Transverse colon (tissue), 4 donors: ENCODE measurements around the gene CACNA1C. TPM values are rescaled to one million over a fixed set of nuclear protein-coding genes. Genes with fewer than 3 reads are reported as not detected.

Experiments used
- DNase-seq: peaks from one replicate; pipeline ENCODE4 v3.0.0-alpha.2; 2019
- H3K27ac ChIP-seq, 4 donors: fragments of 200-600 bp; sonication (generic); 2 replicates each; pipeline ENCODE4 v1.5.1; 2016 to 2018; ENCODE audit warnings: inconsistent platforms in 4 of 4
- H3K27me3 ChIP-seq: fragments of 200-600 bp; sonication (generic); 2 replicates; pipeline ENCODE4 v1.5.1; 2017; ENCODE audit warnings: inconsistent platforms
- H3K36me3 ChIP-seq, 4 donors: fragments of 200-600 bp; sonication (generic); 2 replicates each; pipeline ENCODE4 v1.5.1; 2017 to 2019; ENCODE audit warnings: inconsistent platforms in 4 of 4
- H3K4me1 ChIP-seq, 4 donors: fragments of 200-600 bp; sonication (generic); 2 replicates each; pipeline ENCODE4 v1.5.1; 2017 to 2020; ENCODE audit warnings: inconsistent platforms in 4 of 4
- H3K4me3 ChIP-seq, 4 donors: fragments of 200-600 bp; sonication (generic); 1 replicate in 1 of 4; 2 replicates in 3 of 4; pipeline versions ENCODE4 v1.5.1 to v1.6.1; 2017 to 2019; ENCODE audit warnings: inconsistent platforms in 4 of 4
- H3K9me3 ChIP-seq, 2 donors: fragments of 200-600 bp; sonication (generic); 2 replicates each; pipeline ENCODE4 v1.5.1; 2017 to 2019; ENCODE audit warnings: inconsistent platforms in 2 of 2
- EP300 ChIP-seq: sonication (generic); formaldehyde crosslinking; IDR thresholded peaks from one replicate; pipeline ENCODE4 v1.6.1; 2017; ENCODE audit warnings: antibody characterized with exemption, low read depth
- POLR2A ChIP-seq: fragments of 450-650 bp; IDR thresholded peaks from one replicate; pipeline ENCODE4 v1.6.1; 2016; ENCODE audit warnings: antibody characterized with exemption, mild to moderate bottlenecking, moderate library complexity
- POLR2AphosphoS5 ChIP-seq, 3 donors: sonication (generic); formaldehyde crosslinking; IDR thresholded peaks; one replicate each; pipeline ENCODE4 v1.6.1; 2016; ENCODE audit warnings: antibody characterized with exemption in 3 of 3
- WGBS, 2 donors: methylation state at CpG; one replicate each; pipeline ENCODE4 v1.1.5; 2018; ENCODE audit warnings: low coverage in 1 of 2; 5-methylcytosine and 5-hydroxymethylcytosine counted together
- in situ Hi-C, 4 donors: fragments of 200-750 bp; cut with MboI; loops; one replicate each; pipeline versions ENCODE4 v1.15.0 to v1.15.1; 2017; ENCODE audit warnings: low sequenced_read_pairs in 3 of 4, low pct_ligation_motif_present in 1 of 4, low pct_unique_long_range_greater_than_20kb in 1 of 4
- intact Hi-C: fragments of 100-400 bp; cut with DNase I; formaldehyde crosslinking; loops from one replicate; pipeline ENCODE4 v1.15.1; 2023; ENCODE audit warnings: low total_unique reads
- total RNA-seq, 4 donors: library from RNA; depleted of rRNA; stranded (reverse); fragments of >200 nt; gene quantifications; one replicate each; pipeline ENCODE4 v1.1.0, GENCODE V29; 2016
- TF ChIP-seq, protein P1 (sequence below), 5 experiments: fragments of 200-600 bp in 3 of 5; fragments of 450-650 bp in 2 of 5; sonication (generic) in 3 of 5; IDR thresholded peaks; 1 replicate in 2 of 5; 2 replicates in 3 of 5; pipeline ENCODE4 v1.5.1; 2016 to 2017; ENCODE audit warnings: antibody characterized with exemption in 5 of 5, inconsistent platforms in 3 of 5, mild to moderate bottlenecking in 2 of 5, moderate library complexity in 1 of 5

Gene CACNA1C
- total RNA-seq, 4 donors from 2014 or later = 18.8 to 35.2 (median 24.8) TPM

DNA sequence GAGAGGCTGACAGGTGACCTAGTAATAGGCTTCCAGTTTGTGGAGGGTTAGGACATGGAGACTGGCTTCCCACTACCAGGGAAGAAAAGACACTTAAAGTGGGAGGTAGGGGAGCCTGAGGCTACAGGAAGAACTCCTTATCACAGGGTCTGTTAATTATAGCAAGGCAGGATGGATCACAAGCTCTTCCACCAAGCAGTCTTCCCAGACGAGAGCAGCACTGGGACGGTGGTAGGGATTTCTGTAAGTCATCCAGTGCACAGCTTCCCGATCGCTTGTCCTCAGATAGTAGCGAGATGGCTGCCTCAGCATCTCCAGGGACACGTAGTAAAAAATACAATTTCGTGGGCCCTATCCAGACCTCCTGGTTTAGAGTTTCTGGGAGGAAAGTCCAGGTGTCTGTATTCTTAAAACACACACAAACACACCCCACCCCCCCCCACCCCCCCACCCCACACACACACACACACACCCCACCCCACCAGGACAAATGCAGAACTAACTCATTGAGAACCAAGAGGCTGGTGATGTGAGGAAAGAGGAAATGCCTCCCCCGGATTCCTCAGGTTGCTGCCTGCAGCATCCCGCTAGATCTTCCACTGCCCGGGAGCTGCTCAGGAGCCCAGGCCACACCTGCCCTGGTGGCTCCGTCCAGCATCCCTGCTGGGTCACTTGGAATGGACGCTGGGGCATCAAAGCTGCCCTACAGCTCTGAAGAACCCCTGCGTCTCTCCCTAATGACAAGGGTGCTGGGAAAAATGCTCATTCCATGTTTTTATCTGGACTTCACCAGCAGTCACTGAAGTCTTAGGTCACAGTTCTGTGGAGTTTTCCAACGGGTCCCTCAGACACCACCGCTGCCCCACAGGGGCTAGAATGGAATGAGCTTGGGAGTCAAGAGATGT is 307.2 kb downstream of the CACNA1C start:
- TF ChIP-seq, protein P1, sequence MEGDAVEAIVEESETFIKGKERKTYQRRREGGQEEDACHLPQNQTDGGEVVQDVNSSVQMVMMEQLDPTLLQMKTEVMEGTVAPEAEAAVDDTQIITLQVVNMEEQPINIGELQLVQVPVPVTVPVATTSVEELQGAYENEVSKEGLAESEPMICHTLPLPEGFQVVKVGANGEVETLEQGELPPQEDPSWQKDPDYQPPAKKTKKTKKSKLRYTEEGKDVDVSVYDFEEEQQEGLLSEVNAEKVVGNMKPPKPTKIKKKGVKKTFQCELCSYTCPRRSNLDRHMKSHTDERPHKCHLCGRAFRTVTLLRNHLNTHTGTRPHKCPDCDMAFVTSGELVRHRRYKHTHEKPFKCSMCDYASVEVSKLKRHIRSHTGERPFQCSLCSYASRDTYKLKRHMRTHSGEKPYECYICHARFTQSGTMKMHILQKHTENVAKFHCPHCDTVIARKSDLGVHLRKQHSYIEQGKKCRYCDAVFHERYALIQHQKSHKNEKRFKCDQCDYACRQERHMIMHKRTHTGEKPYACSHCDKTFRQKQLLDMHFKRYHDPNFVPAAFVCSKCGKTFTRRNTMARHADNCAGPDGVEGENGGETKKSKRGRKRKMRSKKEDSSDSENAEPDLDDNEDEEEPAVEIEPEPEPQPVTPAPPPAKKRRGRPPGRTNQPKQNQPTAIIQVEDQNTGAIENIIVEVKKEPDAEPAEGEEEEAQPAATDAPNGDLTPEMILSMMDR (IDR thresholded peaks at IDR 0.05) = no peak
- no peak for TF ChIP-seq EP300
- TF ChIP-seq POLR2A = no peak
- no peak for TF ChIP-seq POLR2AphosphoS5 (IDR thresholded peaks at IDR 0.05)
- no peak for DNase-seq
- intact Hi-C loops (no loop called here), in situ Hi-C loops (no loop called here)
- Histone ChIP-seq H3K27ac (peak overlapping the region in 2 of 4 donors; percentile 64 to 69), H3K4me3 (no peak overlapping the region), H3K9me3 (no peaks in the 10 kb centered on the region), H3K36me3 (no peaks in the 10 kb centered on the region), H3K27me3 (no peaks in the 10 kb centered on the region), H3K4me1 (peaks cover 7 to 32% (median 18%) of the 10 kb centered on the region in 4 donors)
- 20 to 74% methylated on average over 1 to 15 of the region's 15 CpGs for WGBS, 2 donors

DNA sequence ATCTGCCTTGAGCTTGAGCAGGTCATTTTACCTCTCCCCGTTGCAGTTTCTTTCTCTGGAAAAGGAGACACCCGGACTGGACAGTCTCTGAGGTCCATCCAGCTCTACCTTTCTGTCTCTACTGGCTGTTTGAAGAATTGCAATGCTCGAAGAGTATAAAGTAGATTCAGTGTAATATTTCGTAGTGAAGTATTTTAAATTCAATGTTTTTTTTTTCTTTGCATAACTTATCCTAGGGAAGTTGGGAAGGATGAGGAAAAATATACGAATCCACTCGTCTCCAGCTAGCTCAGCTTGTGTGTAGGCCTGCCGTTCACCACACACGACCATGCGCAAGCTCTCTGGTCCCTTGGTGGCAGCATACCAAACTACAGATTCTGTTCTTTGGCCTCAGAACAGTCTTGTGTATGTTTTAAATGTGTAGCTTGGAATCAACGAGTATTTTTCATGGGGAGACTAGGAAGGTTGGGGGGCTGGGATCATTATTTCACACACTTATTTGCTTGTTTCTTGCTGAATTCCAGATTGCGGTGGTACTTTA is 307.9 kb downstream of the CACNA1C start:
- no peaks in the 10 kb centered on the region for H3K27me3 ChIP-seq
- no peak for DNase-seq
- WGBS, 2 donors = 85% methylated on average over 10 to 11 of the region's 11 CpGs
- peaks cover 7 to 32% (median 18%) of the 10 kb centered on the region in 4 donors for H3K4me1 ChIP-seq
- H3K27ac ChIP-seq = no peak overlapping the region
- TF ChIP-seq POLR2A = no peak
- TF ChIP-seq, protein P1 (IDR thresholded peaks at IDR 0.05) = peak in 2 of 5 experiments; percentile 26 to 29
- H3K9me3 ChIP-seq = no peaks in the 10 kb centered on the region
- H3K4me3 ChIP-seq = no peak overlapping the region
- intact Hi-C loops (no loop called here), in situ Hi-C loops (no loop called here)
- no peaks in the 10 kb centered on the region for H3K36me3 ChIP-seq

DNA sequence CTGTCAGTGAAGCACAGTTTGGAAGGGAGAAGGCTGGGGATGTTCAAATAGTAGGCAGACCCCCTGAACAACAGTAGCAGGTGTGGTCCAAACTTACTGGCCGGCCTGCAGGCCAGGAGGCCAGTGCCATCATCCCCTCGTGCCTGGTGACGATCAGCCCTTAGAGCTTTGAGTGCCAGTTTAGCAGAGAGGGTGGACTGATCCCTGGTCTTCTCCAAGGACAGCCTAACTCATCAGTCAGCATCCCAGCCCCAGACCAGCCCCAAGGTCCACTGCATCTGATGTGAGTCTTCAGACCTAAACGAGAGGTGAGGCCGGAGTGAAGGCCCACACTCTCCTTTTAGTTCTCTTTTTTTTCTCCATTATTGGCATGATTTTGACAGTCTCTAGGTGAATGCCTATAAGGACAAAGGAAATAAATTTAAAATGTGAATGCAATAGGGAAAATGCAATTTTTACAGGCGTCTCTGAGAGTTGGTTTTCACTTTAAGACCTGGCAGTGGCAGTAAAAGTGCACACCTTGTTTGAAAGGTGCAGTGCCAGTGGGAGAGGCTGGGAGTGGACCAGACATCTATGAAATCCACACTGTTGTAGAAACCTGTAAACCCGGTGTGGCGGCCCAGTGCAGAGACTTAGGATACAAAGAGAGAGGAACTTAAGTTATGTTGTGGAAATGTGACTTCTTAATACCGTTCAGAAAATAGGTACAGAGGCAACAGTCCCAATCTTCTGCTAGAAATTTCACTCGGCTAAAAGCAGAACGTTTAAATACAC is 311.2 kb downstream of the CACNA1C start:
- intact Hi-C loops = no loop called here
- Histone ChIP-seq H3K36me3 (no peaks in the 10 kb centered on the region), H3K27ac (no peak overlapping the region), H3K27me3 (no peaks in the 10 kb centered on the region), H3K9me3 (no peaks in the 10 kb centered on the region), H3K4me3 (no peak overlapping the region), H3K4me1 (peaks cover 0 to 18% (median 7%) of the 10 kb centered on the region in 4 donors)
- 66 to 71% methylated on average over 6 to 11 of the region's 11 CpGs for WGBS, 2 donors
- in situ Hi-C loops = no loop called here
- TF ChIP-seq, protein P1 (IDR thresholded peaks at IDR 0.05) = no peak
- TF ChIP-seq POLR2AphosphoS5 (IDR thresholded peaks at IDR 0.05) = no peak
- DNase-seq = peak; percentile 56

DNA sequence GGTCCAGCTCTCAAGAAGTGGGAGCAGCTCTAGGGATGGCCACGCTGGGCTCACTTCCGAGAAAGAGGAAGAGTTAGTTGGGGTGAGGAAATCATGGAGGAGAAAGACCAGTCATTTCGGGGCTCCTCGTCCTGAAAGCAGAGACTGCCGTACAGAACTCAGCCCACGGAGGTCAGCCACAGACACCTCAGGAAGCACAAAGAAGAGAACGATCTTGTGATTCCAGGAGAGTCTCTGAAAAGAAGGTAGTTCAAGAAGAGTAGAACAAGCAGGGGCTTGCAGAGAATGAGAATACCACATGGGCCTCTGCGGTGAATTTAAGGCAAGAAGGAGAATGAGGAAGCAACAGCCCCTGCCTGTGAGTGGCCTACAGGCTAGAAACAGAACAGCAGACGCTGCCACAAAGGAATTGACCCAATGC is 311.9 kb downstream of the CACNA1C start:
- no peak overlapping the region for H3K27ac ChIP-seq

More for the DNA sequence above, 311.9 kb downstream of the CACNA1C start:
- Histone ChIP-seq H3K4me1 (peaks cover 0 to 14% (median 5%) of the 10 kb centered on the region in 4 donors), H3K9me3 (no peaks in the 10 kb centered on the region), H3K4me3 (no peak overlapping the region), H3K27me3 (no peaks in the 10 kb centered on the region), H3K36me3 (no peaks in the 10 kb centered on the region)
- no peak for DNase-seq
- intact Hi-C loops = no loop called here
- TF ChIP-seq, protein P1 (IDR thresholded peaks at IDR 0.05) = no peak
- TF ChIP-seq POLR2AphosphoS5 (IDR thresholded peaks at IDR 0.05) (no peak), POLR2A (no peak), EP300 (no peak)
- in situ Hi-C loops = no loop called here
- WGBS, 2 donors = 76 to 82% methylated on average over 3 to 9 of the region's 9 CpGs
